ENCODE results near the gene MBTPS1. TPM values are rescaled to one million over a fixed set of nuclear protein-coding genes. Genes with fewer than 3 reads are reported as not detected.

MBTPS1 gene
- total and polyA plus RNA-seq, 10 of the 15 experiments (the other 5 are each of a cell fraction or from before 2014, with no cell fraction given): 1.3 to 43.9 (median 35.2) TPM

DNA sequence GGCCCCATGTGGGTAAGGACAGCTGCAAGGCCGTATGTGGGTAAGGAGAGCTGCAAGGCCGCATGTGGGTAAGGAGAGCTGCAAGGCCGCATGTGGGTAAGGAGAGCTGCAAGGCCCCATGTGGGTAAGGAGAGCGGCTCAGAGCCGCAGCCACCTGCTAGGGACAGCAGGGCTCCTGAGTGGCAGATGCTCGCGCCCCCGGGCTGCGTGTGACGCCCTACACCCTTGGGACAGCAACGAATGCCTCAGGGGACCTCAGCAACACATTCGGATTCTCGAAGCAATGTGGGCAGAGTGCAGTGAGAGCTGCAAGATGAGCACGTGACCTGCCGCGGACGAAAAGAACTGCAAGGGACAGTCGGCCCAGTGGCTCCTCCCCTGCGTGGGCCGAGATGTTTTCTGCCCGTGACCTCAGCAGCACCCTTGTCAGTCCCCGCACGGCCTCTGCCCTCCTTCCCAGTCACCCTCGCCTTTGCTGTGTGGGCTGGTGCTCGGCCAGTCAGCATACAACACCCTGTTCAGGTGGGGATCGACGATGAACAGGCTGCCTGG lies 64.6 kb downstream of the MBTPS1 start (continued):
- TF ChIP-seq TCF12 (IDR thresholded peaks at IDR 0.05; ENCODE audit: low read depth, low read length) (no peak), POLR2AphosphoS2 (IDR thresholded peaks at IDR 0.05; ENCODE audit: low read depth, low read length) (no peak)

DNA sequence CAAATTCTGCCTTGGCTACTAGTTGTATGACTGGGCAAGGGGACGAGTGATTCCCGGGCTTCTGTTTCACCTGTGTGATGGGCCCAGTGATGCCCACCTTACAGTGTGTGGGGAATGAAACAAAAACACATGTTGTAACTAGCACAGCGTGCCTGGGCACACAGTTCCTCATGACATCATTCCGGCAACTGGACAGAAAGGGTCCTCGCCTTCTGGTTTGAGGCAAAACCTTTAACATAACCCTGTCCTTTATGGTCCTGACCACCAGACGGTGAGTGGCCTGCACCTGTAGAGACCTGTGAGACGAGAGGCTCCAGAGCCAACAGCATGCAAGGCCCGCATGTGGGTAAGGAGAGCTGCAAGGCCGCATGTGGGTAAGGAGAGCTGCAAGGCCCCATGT lies 66.4 kb downstream of the MBTPS1 start:
- intact Hi-C loops (cut with micrococcal nuclease; ENCODE audit: unreplicated experiment) (no loop called here), in situ Hi-C loops (cut with MboI) (no loop called here)
- no peaks in the 10 kb centered on the region for H4K20me1 ChIP-seq (ENCODE audit: control insufficient read depth, insufficient read depth)
- FAIRE-seq (no peak), DNase-seq (ENCODE audit: low read depth, low spot score) (no peak), ATAC-seq (no peak)
- no peak overlapping the region for H2AFZ ChIP-seq (ENCODE audit: control insufficient read depth, low read depth, low read length)
- H3K4me1 ChIP-seq (ENCODE audit: control insufficient read depth, insufficient read depth, low read length): no peaks in the 10 kb centered on the region
- peaks cover 6 to 8% of the 10 kb centered on the region in 2 experiments; a peak in 3 of 4 replicates for H3K36me3 ChIP-seq (ENCODE audit: control insufficient read depth in 2 of 2, insufficient read depth in 2 of 2, low read length in 1 of 2)
- ChIA-PET CTCF (interaction anchor here (2.8 kb wide), 1 partner anchor 15 kb away, joined by 10 read pairs; no protein-coding TSS in a partner anchor), RAD21 (ENCODE audit: unreplicated experiment) (no interaction called here), POLR2A (no interaction called here), SMC1A (ENCODE audit: uncharacterized antibody, unreplicated experiment) (no interaction called here)
- H3K4me2 ChIP-seq (ENCODE audit: control insufficient read depth, insufficient read depth): no peak overlapping the region
- H3K9me3 ChIP-seq (replicated peaks; ENCODE audit: control insufficient read depth, insufficient read depth, low read length): no peaks in the 10 kb centered on the region
- no peak overlapping the region for H3K4me3 ChIP-seq
- H3K79me2 ChIP-seq (ENCODE audit: control insufficient read depth, insufficient read depth, low read length): no peaks in the 10 kb centered on the region
- WGBS (ENCODE audit: insufficient coverage, insufficient replicate concordance, low lambda C conversion rate, missing lambda C conversion rate): 91% methylated on average over 9 of the region's 9 CpGs
- no peak for TF ChIP-seq BMI1 (IDR thresholded peaks at IDR 0.05; ENCODE audit: borderline replicate concordance)
- no peak for TF ChIP-seq HDGF (IDR thresholded peaks at IDR 0.05)
- no peak for TF ChIP-seq TARDBP (IDR thresholded peaks at IDR 0.05; ENCODE audit: borderline replicate concordance)
- no peak for TF ChIP-seq ESRRA (IDR thresholded peaks at IDR 0.05; ENCODE audit: low read length)
- TF ChIP-seq BRCA1 (IDR thresholded peaks at IDR 0.05; ENCODE audit: low read depth, low read length): no peak
- TF ChIP-seq, protein P1, sequence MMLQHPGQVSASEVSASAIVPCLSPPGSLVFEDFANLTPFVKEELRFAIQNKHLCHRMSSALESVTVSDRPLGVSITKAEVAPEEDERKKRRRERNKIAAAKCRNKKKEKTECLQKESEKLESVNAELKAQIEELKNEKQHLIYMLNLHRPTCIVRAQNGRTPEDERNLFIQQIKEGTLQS (IDR thresholded peaks at IDR 0.05; ENCODE audit: borderline replicate concordance, extremely low read depth, low read depth, low read length): no peak
- no peak for TF ChIP-seq HCFC1 (IDR thresholded peaks at IDR 0.05; ENCODE audit: low read length)
- no TSS peak for BruUV-seq (replicated peaks)
- no peaks in the 10 kb centered on the region for H3K27me3 ChIP-seq (replicated peaks in 1 of 2; ENCODE audit: control insufficient read depth in 2 of 2, insufficient read depth in 2 of 2, low read length in 1 of 2)
- no peak overlapping the region for H3K9ac ChIP-seq (ENCODE audit: control insufficient read depth, insufficient read depth, low read length)
- no peak overlapping the region for H3K27ac ChIP-seq (ENCODE audit: control insufficient read depth, insufficient read depth)

All from GM12878 (cell line).